A549 (cell line): ENCODE data around the gene TXNDC2. TPM values are rescaled to one million over a fixed set of nuclear protein-coding genes. Genes with fewer than 3 reads are reported as not detected.

Source experiments
- ATAC-seq, 2 experiments: fragments of 200-7000 bp in 1 of 2; fragments of >200 bp in 1 of 2; cut with Nextera tagmentation in 1 of 2; cut with Tn5 transposase in 1 of 2; 3 replicates each; pipeline versions ENCODE4 v1.8.0 to v1.9.1; 2018 to 2020; ENCODE audit warnings: mild to moderate bottlenecking in 1 of 2, moderate library complexity in 1 of 2
- CTCF ChIA-PET: fragments of 300-600 bp; sonication (Branson Sonifier 250); formaldehyde crosslinking; extraction: SDS; loops from one replicate; lab custom pipeline; 2021; ENCODE audit warnings: antibody characterized with exemption, inconsistent platforms; lab: Yijun Ruan, JAX
- POLR2A ChIA-PET: fragments of 350-600 bp; formaldehyde crosslinking; extraction: SDS; loops from one replicate; lab custom pipeline; 2021; ENCODE audit warnings: antibody characterized with exemption, inconsistent platforms; lab: Yijun Ruan, JAX
- DNase-seq, 2 experiments: peaks; one replicate each; pipeline versions ENCODE4 v3.0.0 to v3.0.0-alpha.2; 2011 to 2016; ENCODE audit warnings: low read depth in 1 of 2, low spot score in 1 of 2
- FAIRE-seq: peaks from 2 replicates; lab custom pipeline; 2011; peaks lifted over from hg19 to GRCh38; lab: Jason Lieb, UNC
- H3K27ac ChIP-seq, 2 experiments: fragments of >200 bp; sonication (Bioruptor Twin); formaldehyde crosslinking; 3 replicates each; pipeline ENCODE4 v1.5.1; 2016 to 2017
- H3K4me1 ChIP-seq: fragments of >200 bp; sonication (Bioruptor Twin); formaldehyde crosslinking; 3 replicates; pipeline ENCODE4 v1.6.1; 2016
- H3K4me2 ChIP-seq: fragments of >200 bp; sonication (Bioruptor Twin); formaldehyde crosslinking; 3 replicates; pipeline ENCODE4 v1.6.1; 2016
- H3K4me3 ChIP-seq: fragments of >200 bp; sonication (Bioruptor Twin); formaldehyde crosslinking; 3 replicates; pipeline ENCODE4 v1.5.1; 2016
- H3K9me3 ChIP-seq: fragments of >200 bp; sonication (Bioruptor Twin); formaldehyde crosslinking; 3 replicates; pipeline ENCODE4 v1.6.1; 2016
- ATOH8 ChIP-seq: fragments of 250-450 bp; sonication (Bioruptor Pico); IDR thresholded peaks from 2 replicates; pipeline ENCODE4 v1.5.0; 2020; ENCODE audit warnings: low read depth, mild to moderate bottlenecking, moderate library complexity
- BHLHE40 ChIP-seq: IDR thresholded peaks from 2 replicates; pipeline ENCODE4 v1.6.1; 2012; ENCODE audit warnings: low read depth, low read length, inconsistent platforms
- CBX8 ChIP-seq: fragments of 200-600 bp; sonication (generic); IDR thresholded peaks from 2 replicates; pipeline ENCODE4 v1.6.1; 2016
- CEBPB ChIP-seq, 2 experiments: fragments of >200 bp in 1 of 2; sonication (Bioruptor Twin) in 1 of 2; formaldehyde crosslinking in 1 of 2; IDR thresholded peaks; 2 replicates each; pipeline ENCODE4 v1.6.1; 2012 to 2016
- CHD2 ChIP-seq: fragments of 150-350 bp; IDR thresholded peaks from 2 replicates; pipeline ENCODE4 v1.6.1; 2014; ENCODE audit warnings: low read length; ENCODE audit not compliant: partially characterized antibody
- CHD4 ChIP-seq: fragments of 200-600 bp; sonication (generic); IDR thresholded peaks from 2 replicates; pipeline ENCODE4 v1.6.1; 2016; ENCODE audit warnings: antibody characterized with exemption, mild to moderate bottlenecking, borderline replicate concordance
- CTCF ChIP-seq: fragments of >200 bp; sonication (Bioruptor Twin); formaldehyde crosslinking; IDR thresholded peaks from 3 replicates; pipeline ENCODE4 v1.5.1; 2016
- ESRRA ChIP-seq: fragments of 150-350 bp; IDR thresholded peaks from 2 replicates; pipeline ENCODE4 v1.6.1; 2014; ENCODE audit warnings: mild to moderate bottlenecking, low read length, borderline replicate concordance
- GATA3 ChIP-seq: IDR thresholded peaks from 2 replicates; pipeline ENCODE4 v1.6.1; 2012; ENCODE audit warnings: borderline replicate concordance
- HEYL ChIP-seq: fragments of 250-450 bp; sonication (Bioruptor Pico); IDR thresholded peaks from 2 replicates; pipeline ENCODE4 v1.8.0; 2021; ENCODE audit warnings: mild to moderate bottlenecking, moderate library complexity
- HOXA7 ChIP-seq: fragments of 250-450 bp; sonication (Bioruptor Pico); IDR thresholded peaks from 2 replicates; pipeline ENCODE4 v1.5.0; 2020; ENCODE audit warnings: mild to moderate bottlenecking, moderate library complexity
- HOXB13 ChIP-seq: fragments of 250-450 bp; sonication (Bioruptor Pico); IDR thresholded peaks from 2 replicates; pipeline ENCODE4 v1.5.0; 2020; ENCODE audit warnings: low read depth, mild to moderate bottlenecking, moderate library complexity
- JUN ChIP-seq, 2 experiments: fragments of >200 bp; sonication (Bioruptor Twin); formaldehyde crosslinking; IDR thresholded peaks; 2 replicates in 1 of 2; 3 replicates in 1 of 2; pipeline ENCODE4 v1.6.1; 2016 to 2017
- JUNB ChIP-seq: fragments of >200 bp; sonication (Bioruptor Twin); formaldehyde crosslinking; IDR thresholded peaks from 2 replicates; pipeline ENCODE4 v1.6.1; 2016
- KDM1A ChIP-seq: fragments of 200-600 bp; sonication (generic); IDR thresholded peaks from 2 replicates; pipeline ENCODE4 v1.6.1; 2016; ENCODE audit warnings: low read depth, mild to moderate bottlenecking
- KDM5A ChIP-seq: fragments of 200-600 bp; sonication (generic); IDR thresholded peaks from 2 replicates; pipeline ENCODE4 v1.6.1; 2016; ENCODE audit warnings: antibody characterized with exemption, mild to moderate bottlenecking
- MAFK ChIP-seq: fragments of 450-650 bp; IDR thresholded peaks from 2 replicates; pipeline ENCODE4 v1.6.1; 2014; ENCODE audit not compliant: partially characterized antibody
- MAZ ChIP-seq: fragments of 150-350 bp; IDR thresholded peaks from 2 replicates; pipeline ENCODE4 v1.6.1; 2014; ENCODE audit warnings: antibody characterized with exemption, low read depth, low read length, borderline replicate concordance
- MYC ChIP-seq: IDR thresholded peaks from 2 replicates; pipeline ENCODE4 v1.6.1; 2012; ENCODE audit warnings: mild to moderate bottlenecking, inconsistent platforms, low read length, improper control_type of control experiment, borderline replicate concordance
- NFE2L2 ChIP-seq: fragments of 150-350 bp; conservative IDR thresholded peaks from 2 replicates; pipeline ENCODE4 v1.6.1; 2014; ENCODE audit warnings: low read length
- PBX3 ChIP-seq: IDR thresholded peaks from 2 replicates; pipeline ENCODE4 v1.6.1; 2012
- POLR2A ChIP-seq: IDR thresholded peaks from 2 replicates; pipeline ENCODE4 v1.6.1; 2012; ENCODE audit warnings: mild to moderate bottlenecking, low read length
- POLR2AphosphoS2 ChIP-seq: conservative IDR thresholded peaks from 2 replicates; pipeline ENCODE4 v1.6.1; 2012; ENCODE audit warnings: low read length, improper control_type of control experiment, inconsistent platforms
- RAD21 ChIP-seq, 2 experiments: fragments of >200 bp in 1 of 2; sonication (Bioruptor Twin) in 1 of 2; formaldehyde crosslinking in 1 of 2; IDR thresholded peaks in 1 of 2; conservative IDR thresholded peaks in 1 of 2; 2 replicates in 1 of 2; 3 replicates in 1 of 2; pipeline ENCODE4 v1.6.1; 2012 to 2018; ENCODE audit warnings: inconsistent platforms in 1 of 2
- RNF2 ChIP-seq: fragments of 200-600 bp; sonication (generic); IDR thresholded peaks from 2 replicates; pipeline ENCODE4 v1.6.1; 2016; ENCODE audit warnings: low read depth, mild to moderate bottlenecking, antibody characterized with exemption, moderate library complexity, borderline replicate concordance
- TFCP2L1 ChIP-seq: fragments of 250-450 bp; sonication (Bioruptor Pico); IDR thresholded peaks from 2 replicates; pipeline ENCODE4 v1.5.0; 2021; ENCODE audit warnings: mild to moderate bottlenecking
- ZNF302 ChIP-seq: fragments of 250-450 bp; sonication (Bioruptor Pico); IDR thresholded peaks from 2 replicates; pipeline ENCODE4 v1.9.0; 2021; ENCODE audit warnings: inconsistent platforms, mild to moderate bottlenecking, moderate library complexity
- WGBS: methylation state at CpG from one replicate; pipeline ENCODE4 v1.1.6; 2017; ENCODE audit errors: missing lambda C conversion rate; 5-methylcytosine and 5-hydroxymethylcytosine counted together
- polyA plus RNA-seq, 4 experiments: library from polyadenylated mRNA; depleted of rRNA in 3 of 4; stranded (reverse); fragments of >200 nt; fragmentation: RNase III in 1 of 4; extraction: RNeasy Plus Mini Kit Qiagen cat#74134 plus additional on column Dnase treatment in 1 of 4; gene quantifications; 2 replicates in 3 of 4; 3 replicates in 1 of 4; pipeline ENCODE4 v1.2.3, GENCODE V29; 2011 to 2017
- TF ChIP-seq, protein P1 (sequence below): fragments of 450-650 bp; IDR thresholded peaks from 2 replicates; pipeline ENCODE4 v1.6.1; 2014; ENCODE audit warnings: antibody characterized with exemption

The TXNDC2 gene
- polyA plus RNA-seq, 2 of the 4 experiments (the other 2 are of a cell fraction): 0.06 to 0.16 TPM

GRCh38 chr18:9846162-9846925 lies 39.4 kb upstream of the TXNDC2 start (continued):
- no peak for TF ChIP-seq MAZ

DNA sequence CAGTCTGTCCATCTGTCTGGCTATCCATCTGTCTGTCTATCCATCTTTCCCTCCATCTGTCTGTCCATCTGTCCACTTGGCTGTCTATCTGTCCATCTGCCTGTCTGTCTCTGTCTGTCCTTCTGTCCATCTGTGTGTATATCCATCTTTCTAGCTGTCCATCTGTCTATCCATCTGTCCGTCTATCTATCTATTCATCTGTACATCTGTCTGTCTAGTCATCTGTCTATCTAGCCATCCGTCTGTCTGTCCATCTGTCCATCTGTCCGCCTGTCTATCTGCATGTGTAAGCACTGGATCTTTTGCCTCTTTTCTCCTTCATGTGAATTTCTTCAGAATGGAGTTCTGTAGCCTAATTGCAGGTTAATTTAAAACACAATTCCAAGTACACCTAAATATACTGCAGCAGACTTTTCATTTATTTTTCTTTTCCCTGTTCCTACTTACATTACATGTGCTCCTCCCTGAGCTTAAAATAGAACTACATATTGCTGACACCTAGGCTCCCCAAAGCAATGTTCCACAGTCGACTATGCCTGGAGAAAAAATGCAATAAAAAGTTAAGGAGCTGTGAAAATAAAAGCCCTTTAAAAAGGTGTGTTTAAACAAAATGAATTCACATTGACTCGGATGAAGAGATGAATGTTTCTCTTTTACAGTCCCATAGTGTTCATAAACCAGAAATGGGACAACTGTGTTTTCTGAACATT lies 37.4 kb upstream of the TXNDC2 start:
- POLR2A ChIA-PET: no interaction called here
- Histone ChIP-seq H3K4me3 (no peak overlapping the region), H3K9me3 (peaks cover 7% of the 10 kb centered on the region; the same call in 1 of the 3 replicates), H3K4me1 (no peaks in the 10 kb centered on the region), H3K27ac (no peak overlapping the region), H3K4me2 (no peak overlapping the region)
- DNase-seq (no peak), ATAC-seq (no peak), FAIRE-seq (no peak)
- WGBS: 84% methylated on average over 5 of the region's 5 CpGs
- TF ChIP-seq MYC (no peak), NFE2L2 (no peak), POLR2A (no peak), CHD2 (no peak), JUN (IDR thresholded peaks at IDR 0.05) (no peak), HOXB13 (CRISPR knock-in tag) (no peak), ESRRA (no peak), MAZ (no peak), HEYL (no peak), TFCP2L1 (CRISPR knock-in tag) (no peak), CBX8 (no peak), KDM5A (no peak), KDM1A (no peak), HOXA7 (CRISPR knock-in tag) (no peak), RNF2 (no peak), CHD4 (no peak), PBX3 (no peak)
- TF ChIP-seq, protein P1, sequence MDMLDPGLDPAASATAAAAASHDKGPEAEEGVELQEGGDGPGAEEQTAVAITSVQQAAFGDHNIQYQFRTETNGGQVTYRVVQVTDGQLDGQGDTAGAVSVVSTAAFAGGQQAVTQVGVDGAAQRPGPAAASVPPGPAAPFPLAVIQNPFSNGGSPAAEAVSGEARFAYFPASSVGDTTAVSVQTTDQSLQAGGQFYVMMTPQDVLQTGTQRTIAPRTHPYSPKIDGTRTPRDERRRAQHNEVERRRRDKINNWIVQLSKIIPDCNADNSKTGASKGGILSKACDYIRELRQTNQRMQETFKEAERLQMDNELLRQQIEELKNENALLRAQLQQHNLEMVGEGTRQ: no peak
- CTCF ChIA-PET: interaction anchor here (0.6 kb wide), 1 partner anchor 104 kb away, joined by 3 read pairs; no protein-coding TSS in a partner anchor

GRCh38 chr18:9849407-9850283 lies 36.1 kb upstream of the TXNDC2 start:
- Histone ChIP-seq H3K4me1 (0 out of 3 replicates have a peak, but pooled peaks cover under 1% of the 10 kb centered on the region), H3K4me3 (no peak overlapping the region), H3K4me2 (no peak overlapping the region), H3K9me3 (peaks cover 7% of the 10 kb centered on the region; the same call in 1 of the 3 replicates), H3K27ac (peak overlapping the region in 1 of 2 experiments; percentile 24; a peak in 1 of 6 replicates)
- DNase-seq (no peak), ATAC-seq (no peak), FAIRE-seq (no peak)
- CTCF ChIA-PET: interaction anchor here (0.8 kb wide), 1 partner anchor 11 kb away, joined by 3 read pairs; no protein-coding TSS in a partner anchor
- POLR2A ChIA-PET: no interaction called here
- 84% methylated on average over 18 of the region's 18 CpGs for WGBS
- TF ChIP-seq CTCF (no peak), RAD21 (conservative IDR thresholded peaks at IDR 0.05 in 1 of 2, IDR thresholded peaks at IDR 0.05 in 1 of 2) (no peak), BHLHE40 (no peak), ATOH8 (CRISPR knock-in tag) (no peak), JUNB (no peak), GATA3 (no peak), RNF2 (no peak), MAFK (no peak), POLR2AphosphoS2 (no peak), CEBPB (IDR thresholded peaks at IDR 0.05) (no peak), ZNF302 (no peak), CHD4 (no peak)
- TF ChIP-seq, all 56 proteins: peak for 0
